Measurements from ENCODE around the gene ITGAL. TPM values are rescaled to one million over a fixed set of nuclear protein-coding genes. Genes with fewer than 3 reads are reported as not detected.
"Not testable (repeated sequence)": the region's sequence is repeated elsewhere in the genome, so short reads cannot be mapped to it uniquely, and the experiment has no call there.

ITGAL gene
- total RNA-seq, 1 experiment from 2014 or later: not detected

- H3K27me3 ChIP-seq (replicated peaks; ENCODE audit: insufficient read depth, low read depth, low read length, poor library complexity): no peaks in the 10 kb centered on the region
- intact Hi-C loops (cut with micrococcal nuclease; ENCODE audit: unreplicated experiment): loop anchor here (5.0 kb wide), 1 partner anchor 33 kb away; no protein-coding TSS in a partner anchor
- no peaks in the 10 kb centered on the region for H3K36me3 ChIP-seq (ENCODE audit: insufficient read depth, low read length, poor library complexity, severe bottlenecking)
- POLR2A ChIA-PET (ENCODE audit: low non-redundant PET): no interaction called here
- H3K4me1 ChIP-seq (ENCODE audit: insufficient read depth, low read length, poor library complexity, severe bottlenecking): no peaks in the 10 kb centered on the region
- no peak for TF ChIP-seq CTCF (conservative IDR thresholded peaks at IDR 0.05; ENCODE audit: low read depth, low read length)
- TF ChIP-seq EZH2 (IDR thresholded peaks at IDR 0.05; ENCODE audit: borderline replicate concordance, low read depth, low read length, poor library complexity, severe bottlenecking): no peak
- no TSS peak for BruUV-seq (replicated peaks)
- H3K9me3 ChIP-seq (ENCODE audit: low read depth, low read length, poor library complexity, severe bottlenecking): no peaks in the 10 kb centered on the region
- H3K27ac ChIP-seq (ENCODE audit: low read depth, low read length, poor library complexity, severe bottlenecking): no peak overlapping the region
- H3K4me3 ChIP-seq (ENCODE audit: low read depth, low read length, poor library complexity, severe bottlenecking): no peak overlapping the region
- CTCF ChIA-PET: no interaction called here
- DNase-seq (ENCODE audit: low spot score): no peak
Observed at GRCh38 chr16:30474074-30474452, 1.5 kb downstream of the ITGAL start.

GRCh38 chr16:30474684-30475083 lies 2.1 kb downstream of the ITGAL start:
- POLR2A ChIA-PET (ENCODE audit: low non-redundant PET): no interaction called here
- H3K4me3 ChIP-seq (ENCODE audit: low read depth, low read length, poor library complexity, severe bottlenecking): no peak overlapping the region
- BruUV-seq (replicated peaks): no TSS peak
- no peaks in the 10 kb centered on the region for H3K27me3 ChIP-seq (replicated peaks; ENCODE audit: insufficient read depth, low read depth, low read length, poor library complexity)
- intact Hi-C loops (cut with micrococcal nuclease; ENCODE audit: unreplicated experiment): loop anchor here (5.0 kb wide), 1 partner anchor 33 kb away; no protein-coding TSS in a partner anchor
- H3K9me3 ChIP-seq (ENCODE audit: low read depth, low read length, poor library complexity, severe bottlenecking): no peaks in the 10 kb centered on the region
- no peaks in the 10 kb centered on the region for H3K4me1 ChIP-seq (ENCODE audit: insufficient read depth, low read length, poor library complexity, severe bottlenecking)
- CTCF ChIA-PET: interaction anchor here (0.6 kb wide), 1 partner anchor 163 kb away, joined by 3 read pairs; no protein-coding TSS in a partner anchor
- no peaks in the 10 kb centered on the region for H3K36me3 ChIP-seq (ENCODE audit: insufficient read depth, low read length, poor library complexity, severe bottlenecking)
- no peak for DNase-seq (ENCODE audit: low spot score)
- no peak overlapping the region for H3K27ac ChIP-seq (ENCODE audit: low read depth, low read length, poor library complexity, severe bottlenecking)
- TF ChIP-seq CTCF (conservative IDR thresholded peaks at IDR 0.05; ENCODE audit: low read depth, low read length) (no peak), EZH2 (IDR thresholded peaks at IDR 0.05; ENCODE audit: borderline replicate concordance, low read depth, low read length, poor library complexity, severe bottlenecking) (no peak)

- CTCF ChIA-PET: no interaction called here
- TF ChIP-seq CTCF (conservative IDR thresholded peaks at IDR 0.05; ENCODE audit: low read depth, low read length) (no peak), EZH2 (IDR thresholded peaks at IDR 0.05; ENCODE audit: borderline replicate concordance, low read depth, low read length, poor library complexity, severe bottlenecking) (no peak)
- intact Hi-C loops (cut with micrococcal nuclease; ENCODE audit: unreplicated experiment): no loop called here
Observed at GRCh38 chr16:30476991-30477390, 4.4 kb downstream of the ITGAL start.

GRCh38 chr16:30477773-30478172 lies 5.2 kb downstream of the ITGAL start:
- intact Hi-C loops (cut with micrococcal nuclease; ENCODE audit: unreplicated experiment); H3K36me3 ChIP-seq (ENCODE audit: insufficient read depth, low read length, poor library complexity, severe bottlenecking); DNase-seq (ENCODE audit: low spot score); POLR2A ChIA-PET (ENCODE audit: low non-redundant PET); BruUV-seq (replicated peaks); H3K27me3 ChIP-seq (replicated peaks; ENCODE audit: insufficient read depth, low read depth, low read length, poor library complexity); H3K27ac ChIP-seq (ENCODE audit: low read depth, low read length, poor library complexity, severe bottlenecking); H3K4me3 ChIP-seq (ENCODE audit: low read depth, low read length, poor library complexity, severe bottlenecking); CTCF ChIA-PET; H3K4me1 ChIP-seq (ENCODE audit: insufficient read depth, low read length, poor library complexity, severe bottlenecking); H3K9me3 ChIP-seq (ENCODE audit: low read depth, low read length, poor library complexity, severe bottlenecking): not testable (repeated sequence)

More at GRCh38 chr16:30476991-30477390, 4.4 kb downstream of the ITGAL start:
- Histone ChIP-seq H3K27ac (ENCODE audit: low read depth, low read length, poor library complexity, severe bottlenecking) (no peak overlapping the region), H3K4me3 (ENCODE audit: low read depth, low read length, poor library complexity, severe bottlenecking) (no peak overlapping the region), H3K36me3 (ENCODE audit: insufficient read depth, low read length, poor library complexity, severe bottlenecking) (no peaks in the 10 kb centered on the region), H3K9me3 (ENCODE audit: low read depth, low read length, poor library complexity, severe bottlenecking) (no peaks in the 10 kb centered on the region), H3K4me1 (ENCODE audit: insufficient read depth, low read length, poor library complexity, severe bottlenecking) (no peaks in the 10 kb centered on the region), H3K27me3 (replicated peaks; ENCODE audit: insufficient read depth, low read depth, low read length, poor library complexity) (no peaks in the 10 kb centered on the region)
- no TSS peak for BruUV-seq (replicated peaks)
- no peak for DNase-seq (ENCODE audit: low spot score)
- POLR2A ChIA-PET (ENCODE audit: low non-redundant PET): no interaction called here

All from A673 (cell line).